HG02943 (cell line): ENCODE data around the gene MED27.
"Not testable (repeated sequence)": the region's sequence is repeated elsewhere in the genome, so short reads cannot be mapped to it uniquely, and the experiment has no call there.

Experiments
- ATAC-seq: cut with Tn5 transposase; IDR thresholded peaks from one replicate; pipeline ENCODE4 v1.9.1; 2021; ENCODE audit warnings: mild to moderate bottlenecking, low read depth, moderate library complexity; ENCODE audit not compliant: unreplicated experiment

MED27 gene

DNA sequence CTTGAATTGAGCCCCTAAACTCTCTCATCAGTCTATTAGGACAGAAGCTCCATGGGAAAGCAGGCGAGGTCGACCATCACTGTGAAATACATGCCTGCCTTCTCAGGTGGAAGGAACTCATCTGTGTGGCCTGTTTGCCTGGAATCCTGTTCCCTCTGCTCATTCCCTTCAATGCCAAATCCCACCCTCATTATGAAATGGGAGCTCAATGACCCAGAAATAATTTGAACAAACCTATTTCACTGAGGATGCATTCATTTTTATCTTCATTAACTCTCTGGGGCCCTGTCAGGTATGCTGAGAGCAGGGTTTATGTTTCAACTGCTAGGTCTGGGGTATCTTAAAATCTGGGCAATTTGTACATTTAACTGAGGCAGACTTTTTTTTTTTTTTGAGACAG lies 142.2 kb downstream of the MED27 start:
- no peak for ATAC-seq

GRCh38 chr9:131936929-131937328 lies 142.7 kb downstream of the MED27 start:
- ATAC-seq, result no peak

DNA sequence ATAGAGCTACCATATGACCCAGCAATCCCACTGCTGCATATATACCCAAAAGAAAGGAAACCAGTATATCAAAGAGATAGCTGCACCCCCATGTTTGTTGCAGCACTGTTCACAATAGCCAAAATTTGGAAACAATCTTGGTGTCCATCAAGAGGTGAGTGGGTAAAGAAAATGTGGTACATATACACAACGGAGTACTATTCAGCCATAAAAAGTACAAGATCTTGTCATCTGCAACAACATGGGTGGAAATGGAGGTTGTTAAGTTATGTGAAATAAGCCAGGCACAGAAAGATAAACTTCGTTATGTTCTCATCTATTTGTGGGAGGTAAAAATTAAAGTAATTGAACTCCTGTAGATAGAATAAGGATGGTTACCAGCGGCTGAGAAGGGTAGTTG lies 145.0 kb downstream of the MED27 start:
- no peak for ATAC-seq

DNA sequence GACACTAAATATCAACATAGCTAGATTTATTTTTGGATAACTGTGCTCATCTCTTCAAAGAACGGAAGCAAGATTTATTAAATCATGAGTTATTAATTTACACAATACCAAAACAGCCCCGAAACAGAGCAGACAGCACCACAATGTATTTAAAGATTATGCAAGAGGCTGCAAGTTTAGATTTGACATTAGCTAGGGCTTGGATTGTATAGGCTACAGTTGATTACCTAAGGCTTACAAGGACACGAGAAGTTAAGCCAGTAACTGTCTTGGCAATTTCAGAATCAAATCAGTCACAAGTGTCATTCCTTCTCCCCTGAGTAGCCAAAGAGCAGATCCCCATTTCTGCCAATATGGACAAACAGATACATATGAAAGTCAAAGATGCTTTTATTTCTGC lies 152.6 kb downstream of the MED27 start:
- ATAC-seq, result no peak

GRCh38 chr9:131926360-131926922 lies 153.2 kb downstream of the MED27 start:
- no peak for ATAC-seq

DNA sequence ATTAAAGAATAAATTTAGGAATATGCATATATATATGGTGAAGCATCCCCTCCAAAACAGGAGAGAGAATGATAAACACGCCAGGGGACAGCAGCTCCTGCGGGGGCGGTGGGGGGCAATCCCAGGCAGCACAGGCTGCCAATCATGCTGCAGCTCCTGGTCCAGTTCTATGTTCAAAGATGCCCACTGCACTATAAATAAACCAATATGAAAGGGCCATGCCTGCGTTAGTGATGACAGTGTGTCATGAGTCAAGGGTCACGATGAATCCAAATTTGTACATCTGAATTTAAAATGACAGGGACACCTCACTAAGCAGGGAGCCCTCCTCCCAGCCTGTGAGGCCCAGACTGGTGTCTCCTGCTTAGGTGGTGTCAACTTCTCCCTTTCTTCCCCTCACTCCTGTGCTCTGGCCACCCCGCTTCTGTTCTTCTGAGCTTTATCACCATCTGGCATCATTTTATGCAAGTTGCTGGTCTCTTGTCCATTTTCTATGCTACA lies 153.9 kb downstream of the MED27 start:
- no peak for ATAC-seq

DNA sequence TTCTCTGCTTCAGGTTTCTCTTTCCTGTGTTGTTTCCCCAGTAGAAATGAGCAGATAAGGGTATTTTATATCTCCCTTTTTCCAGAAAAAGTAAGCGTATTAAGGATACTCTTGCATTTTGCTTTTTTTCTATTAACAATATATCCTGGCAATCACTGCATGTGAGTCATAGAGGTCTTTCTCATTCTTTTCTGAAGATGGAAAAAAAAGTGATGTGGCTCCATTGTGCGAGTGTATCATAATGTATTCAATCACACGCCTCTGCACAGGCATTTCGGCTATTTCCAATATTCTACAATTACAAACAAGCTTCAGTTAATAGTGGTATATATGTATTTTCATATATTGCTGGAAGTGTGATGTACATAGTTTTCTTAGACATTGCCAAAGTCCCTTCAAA lies 155.9 kb downstream of the MED27 start:
- no peak for ATAC-seq

DNA sequence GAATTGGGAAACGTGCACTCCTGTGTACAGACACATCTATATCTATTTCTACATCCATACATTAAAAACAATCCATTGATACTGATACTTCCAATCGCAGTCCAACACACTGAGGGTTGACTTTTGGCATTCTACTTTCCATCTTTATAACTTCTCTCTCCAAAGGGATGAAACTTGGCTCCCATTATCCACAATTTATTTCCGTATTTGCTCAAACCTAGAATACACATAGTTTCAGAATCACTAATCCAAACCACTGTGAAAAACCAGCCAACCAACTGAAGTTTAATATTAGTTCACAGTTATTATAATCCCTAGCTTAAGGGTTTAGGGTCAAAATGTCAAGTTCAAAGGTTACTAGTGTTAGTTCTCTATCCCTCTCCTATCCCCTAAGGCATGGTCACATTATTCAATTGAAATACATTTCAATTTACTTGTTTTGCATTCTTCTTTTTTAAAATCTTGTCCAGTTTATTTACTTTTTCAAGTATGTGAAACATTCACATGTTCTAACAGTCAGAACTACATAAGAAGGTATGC lies 156.5 kb downstream of the MED27 start:
- no peak for ATAC-seq

DNA sequence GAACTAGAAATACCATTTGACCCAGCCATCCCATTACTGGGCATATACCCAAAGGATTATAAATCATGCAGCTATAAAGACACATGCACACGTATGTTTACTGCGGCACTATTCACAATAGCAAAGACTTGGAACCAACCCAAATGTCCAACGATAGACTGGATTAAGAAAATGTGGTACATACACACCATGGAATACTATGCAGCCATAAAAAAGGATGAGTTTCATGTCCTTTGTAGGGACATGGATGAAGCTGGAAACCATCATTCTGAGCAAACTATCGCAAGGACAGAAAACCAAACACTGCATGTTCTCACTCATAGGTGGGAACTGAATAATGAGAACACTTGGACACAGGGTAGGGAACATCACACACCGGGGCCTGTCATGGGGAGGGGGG lies 158.0 kb downstream of the MED27 start:
- ATAC-seq, result not testable (repeated sequence)

DNA sequence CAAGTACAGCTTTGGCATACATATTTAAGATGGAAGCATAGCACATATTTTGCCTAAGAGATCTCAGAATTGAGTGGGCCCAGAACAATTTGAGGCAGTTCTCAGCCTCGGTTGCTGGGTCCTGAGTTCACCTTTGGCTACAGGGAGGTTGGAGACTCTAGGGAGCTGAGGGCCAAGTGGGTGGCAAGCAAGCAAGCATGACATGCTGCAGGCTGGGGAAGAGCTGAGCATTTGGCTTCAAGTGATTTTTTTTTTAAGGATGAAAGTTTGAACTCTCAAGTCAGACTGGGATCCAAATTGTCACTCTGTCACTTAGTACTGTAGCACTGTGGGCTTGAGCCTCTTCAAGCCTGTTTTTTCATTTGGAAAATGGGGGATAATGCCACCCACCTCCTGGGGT lies 160.5 kb downstream of the MED27 start:
- ATAC-seq, result no peak

DNA sequence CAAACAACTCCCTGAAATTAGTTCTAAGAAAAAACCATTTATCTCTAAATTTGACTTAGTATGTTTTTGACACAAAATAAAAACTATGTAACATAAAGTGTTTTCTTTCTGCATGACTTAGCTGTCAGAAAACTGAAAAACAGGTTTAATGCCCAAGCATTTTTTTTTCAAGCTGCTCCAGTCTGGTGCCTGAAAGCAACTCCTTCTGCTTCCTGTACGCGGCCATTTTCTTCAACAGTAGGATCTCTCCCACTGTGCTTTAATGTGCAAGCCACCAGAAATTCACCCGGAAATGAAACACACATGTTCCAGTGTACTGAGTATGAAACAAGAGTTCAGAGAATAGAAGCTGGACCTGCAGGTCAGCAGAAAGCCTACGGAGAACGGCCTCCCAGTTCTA lies 161.2 kb downstream of the MED27 start:
- no peak for ATAC-seq

- ATAC-seq, result no peak
Observed at GRCh38 chr9:131917009-131917408, 162.7 kb downstream of the MED27 start.

GRCh38 chr9:131915181-131915580 lies 164.5 kb downstream of the MED27 start:
- no peak for ATAC-seq

DNA sequence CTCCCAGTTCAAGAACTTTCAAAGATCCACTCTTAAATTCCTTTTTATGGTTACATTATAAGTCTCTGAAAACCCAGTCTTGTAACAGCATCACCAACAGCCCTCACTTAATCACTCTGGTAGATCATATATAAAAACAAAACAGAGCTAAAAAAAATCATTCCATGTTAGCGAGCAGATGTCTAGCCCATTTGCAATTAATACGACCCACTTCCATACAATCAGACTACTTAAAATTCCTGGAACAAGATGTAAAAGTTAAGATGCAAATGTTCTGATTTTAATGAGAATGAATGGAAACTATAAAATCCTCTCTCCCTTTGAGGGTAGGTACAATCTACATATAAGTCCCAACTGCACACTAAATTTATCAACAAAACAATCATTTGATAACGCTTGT lies 167.0 kb downstream of the MED27 start:
- no peak for ATAC-seq

DNA sequence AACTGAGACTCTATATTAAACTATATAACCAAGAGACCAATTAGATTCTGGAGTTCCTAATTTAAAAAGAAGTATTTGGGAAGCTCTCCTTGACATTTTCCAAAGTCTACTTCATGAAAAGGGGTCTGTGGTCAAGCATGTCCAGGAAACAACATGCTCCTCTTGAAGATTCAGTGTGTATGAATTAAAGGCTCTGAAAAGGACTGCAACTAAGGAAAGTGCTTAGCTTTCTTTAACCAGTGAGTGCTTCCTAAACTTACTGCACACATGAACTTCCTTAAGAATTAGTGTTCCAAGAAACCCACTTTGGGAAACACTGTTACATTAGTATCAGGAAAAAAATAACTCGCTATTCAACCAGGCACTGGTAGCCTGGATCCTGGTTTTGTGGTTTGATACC lies 167.6 kb downstream of the MED27 start:
- no peak for ATAC-seq

DNA sequence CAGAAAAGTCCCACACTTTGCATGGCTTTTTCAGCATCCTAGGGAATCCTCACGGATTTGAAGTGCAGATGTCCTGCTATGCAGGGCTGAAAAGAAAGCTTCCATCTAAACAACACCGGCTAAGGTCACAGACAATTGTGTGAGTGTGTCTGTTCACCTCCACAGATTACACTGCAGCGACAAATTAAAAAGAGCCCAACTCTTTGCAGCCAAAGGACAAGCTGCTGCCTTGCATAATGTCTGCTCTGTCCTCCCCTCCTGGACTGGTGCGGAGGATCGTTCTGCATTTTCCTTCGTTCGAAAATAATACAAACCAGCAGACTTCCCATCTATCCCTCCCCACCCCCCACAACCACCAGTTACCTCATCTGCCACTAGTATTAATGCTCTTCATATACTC lies 169.1 kb downstream of the MED27 start:
- ATAC-seq, result no peak

DNA sequence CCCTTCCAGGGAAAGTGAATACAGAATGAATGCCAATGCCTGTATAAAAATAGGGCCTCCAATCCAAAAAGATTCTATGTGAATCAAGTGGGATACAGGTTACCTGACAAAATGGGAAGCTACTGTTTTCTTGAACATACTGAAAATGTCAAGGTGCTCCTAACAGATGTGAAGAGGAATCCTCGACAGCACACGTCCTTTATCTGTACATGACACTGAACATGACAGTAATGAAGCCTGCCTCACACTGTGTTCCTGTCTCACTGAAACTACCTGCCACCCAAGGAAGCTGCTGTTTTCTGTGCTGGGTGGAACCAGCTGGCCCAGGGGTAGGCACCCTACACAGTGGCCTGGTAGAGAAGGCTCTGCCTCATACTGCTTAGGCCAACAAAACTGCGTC lies 174.5 kb downstream of the MED27 start:
- no peak for ATAC-seq

DNA sequence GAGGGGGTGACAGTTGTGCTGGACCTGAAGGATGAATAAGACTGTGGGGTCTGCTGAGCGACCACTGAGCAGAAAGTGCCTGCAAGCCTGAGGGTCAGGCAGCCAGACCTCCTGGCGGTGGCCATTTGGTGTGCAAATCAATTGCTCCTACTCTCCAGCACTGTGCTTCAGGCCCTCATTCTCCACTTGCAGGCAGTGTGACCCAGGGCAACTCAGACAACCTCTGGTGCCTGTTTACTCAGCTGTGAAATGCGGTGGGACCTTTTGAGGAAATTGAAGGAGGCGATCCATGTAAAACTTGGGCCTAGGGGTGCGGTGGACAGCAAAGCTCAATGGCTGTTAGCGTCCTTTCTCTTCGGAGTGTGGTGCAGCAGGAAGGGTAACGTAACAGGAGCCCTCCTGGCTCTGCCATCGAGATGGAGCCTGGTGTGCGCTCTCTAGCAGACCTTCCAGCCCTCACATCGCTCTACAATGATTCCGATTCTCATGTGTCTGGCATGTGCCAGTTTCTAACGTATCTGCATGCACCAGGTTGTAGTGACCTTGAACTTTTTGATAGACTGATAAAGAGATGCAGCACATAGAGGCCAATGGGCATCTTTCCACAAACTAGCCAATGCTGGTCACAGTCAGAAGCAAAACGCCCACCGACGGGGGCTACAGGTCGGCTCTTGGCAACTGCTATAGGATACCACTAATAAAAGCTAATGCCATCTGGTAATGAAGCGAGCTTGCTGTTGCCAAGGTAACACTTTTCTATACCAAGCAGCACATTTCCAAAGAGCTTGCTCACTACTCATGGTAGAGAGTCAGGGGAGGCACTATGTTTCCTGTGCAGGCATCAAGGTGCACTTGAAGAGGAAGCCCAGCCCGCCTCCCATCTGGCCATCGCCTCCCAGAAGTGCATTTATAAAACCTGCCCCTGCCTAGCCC lies 180.1 kb downstream of the MED27 start:
- ATAC-seq, result no peak

- no peak for ATAC-seq
Observed at GRCh38 chr9:131892902-131893500, 186.7 kb downstream of the MED27 start.

DNA sequence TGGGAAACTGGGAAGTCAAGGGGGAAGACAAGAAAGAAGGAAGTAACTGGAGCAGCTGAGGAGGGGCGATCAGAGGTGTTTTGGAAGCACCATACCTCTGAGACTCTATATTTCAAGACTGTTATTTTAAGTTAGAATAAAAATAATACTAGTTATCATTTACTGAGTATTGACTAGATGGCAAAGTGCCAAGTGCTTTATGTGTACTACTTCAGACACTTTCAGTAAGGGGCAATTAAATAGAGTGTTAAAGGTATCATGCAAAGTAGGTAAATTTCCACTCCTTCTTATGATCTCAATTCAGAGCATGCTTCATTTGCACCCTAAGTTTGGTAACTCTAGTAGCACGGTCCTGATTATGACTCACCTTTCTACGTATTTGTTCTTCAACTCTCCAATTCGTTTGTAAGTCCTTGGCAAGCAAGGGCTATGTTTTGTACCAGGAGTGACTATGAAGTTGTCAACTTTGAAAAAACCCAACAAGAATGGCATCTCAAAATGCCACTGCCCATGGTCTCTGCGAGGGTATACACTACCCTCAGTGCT lies 187.4 kb downstream of the MED27 start:
- no peak for ATAC-seq

DNA sequence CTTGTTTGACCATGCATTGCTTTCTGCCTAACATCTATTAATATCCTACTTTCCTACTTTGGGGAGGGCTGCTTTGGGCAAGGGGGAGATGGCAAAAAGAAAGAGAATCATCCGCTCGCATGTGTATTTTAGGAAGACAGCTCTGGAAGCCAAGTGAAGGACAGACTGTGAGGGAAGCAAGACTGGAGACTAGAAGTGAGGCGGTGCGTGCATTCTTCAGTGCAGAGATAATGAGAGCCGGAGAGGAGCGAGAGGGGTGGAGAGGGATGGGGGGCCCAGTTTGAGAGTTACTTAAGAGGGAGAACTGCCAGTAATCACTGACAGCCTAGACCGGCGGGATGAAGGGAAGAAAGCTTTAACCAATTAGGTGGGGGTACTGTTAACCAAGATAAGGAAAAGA lies 188.1 kb downstream of the MED27 start:
- no peak for ATAC-seq
